Left ventricle myocardium inferior (tissue), 1 donor: Measurements from ENCODE around the gene ZNF585A. TPM values are rescaled to one million over a fixed set of nuclear protein-coding genes. Genes with fewer than 3 reads are reported as not detected.
A peak's percentile ranks its signal among the peaks of the same experiment; 100 is the strongest.

Experiments used
- DNase-seq: peaks from one replicate; pipeline ENCODE4 v3.0.0-alpha.2; 2020
- H3K27ac ChIP-seq: fragments of 200-600 bp; replicated peaks from 2 replicates; pipeline ENCODE4 v1.8.0; 2021
- H3K27me3 ChIP-seq: fragments of 200-600 bp; 2 replicates; pipeline ENCODE4 v1.8.0; 2021; ENCODE audit warnings: low read depth
- H3K36me3 ChIP-seq: fragments of 200-600 bp; 2 replicates; pipeline ENCODE4 v1.8.0; 2021
- H3K4me1 ChIP-seq: fragments of 200-600 bp; 2 replicates; pipeline ENCODE4 v1.8.0; 2021
- H3K4me3 ChIP-seq: fragments of 200-600 bp; 2 replicates; pipeline ENCODE4 v1.8.0; 2021; ENCODE audit warnings: mild to moderate bottlenecking, moderate library complexity
- H3K9me3 ChIP-seq: fragments of 200-600 bp; replicated peaks from 2 replicates; pipeline ENCODE4 v1.8.0; 2021
- intact Hi-C: fragments of 100-400 bp; cut with micrococcal nuclease; formaldehyde crosslinking; loops from one replicate; pipeline ENCODE4 v1.11.0; 2022
- long read RNA-seq: library from polyadenylated mRNA; unstranded; transcript quantifications from one replicate; pipeline ENCODE4 v2.0.0, GENCODE V29; 2021
- total RNA-seq: library from RNA; stranded (reverse); fragmentation: NEBNext Ultra II Directional; extraction: Animal tissue kit (Norgen Biotek cat#: 25700); gene quantifications from one replicate; pipeline ENCODE4 v1.2.1, GENCODE V29; 2021
- TF ChIP-seq, protein P1 (sequence below): fragments of 200-600 bp; IDR thresholded peaks from 2 replicates; pipeline ENCODE4 v1.8.0; 2021; ENCODE audit warnings: antibody characterized with exemption, mild to moderate bottlenecking, borderline replicate concordance
- donor health status: DM: no; HTN: yes; CAD: no; lungs with severe emphysema.

Gene ZNF585A
- total RNA-seq: 11.4 TPM
- long read RNA-seq, full-length matches to known transcripts: 4 of 5 reads
- long read RNA-seq, partial matches to known transcripts: 0 of 5 reads
- long read RNA-seq, other reads (novel, unspliced or antisense): 1 of 5 reads

- peak; percentile 89 for DNase-seq
- intact Hi-C loops: no loop called here
- H3K27me3 ChIP-seq: no peaks in the 10 kb centered on the region
- H3K36me3 ChIP-seq: peaks cover 29% of the 10 kb centered on the region
- TF ChIP-seq, protein P1, sequence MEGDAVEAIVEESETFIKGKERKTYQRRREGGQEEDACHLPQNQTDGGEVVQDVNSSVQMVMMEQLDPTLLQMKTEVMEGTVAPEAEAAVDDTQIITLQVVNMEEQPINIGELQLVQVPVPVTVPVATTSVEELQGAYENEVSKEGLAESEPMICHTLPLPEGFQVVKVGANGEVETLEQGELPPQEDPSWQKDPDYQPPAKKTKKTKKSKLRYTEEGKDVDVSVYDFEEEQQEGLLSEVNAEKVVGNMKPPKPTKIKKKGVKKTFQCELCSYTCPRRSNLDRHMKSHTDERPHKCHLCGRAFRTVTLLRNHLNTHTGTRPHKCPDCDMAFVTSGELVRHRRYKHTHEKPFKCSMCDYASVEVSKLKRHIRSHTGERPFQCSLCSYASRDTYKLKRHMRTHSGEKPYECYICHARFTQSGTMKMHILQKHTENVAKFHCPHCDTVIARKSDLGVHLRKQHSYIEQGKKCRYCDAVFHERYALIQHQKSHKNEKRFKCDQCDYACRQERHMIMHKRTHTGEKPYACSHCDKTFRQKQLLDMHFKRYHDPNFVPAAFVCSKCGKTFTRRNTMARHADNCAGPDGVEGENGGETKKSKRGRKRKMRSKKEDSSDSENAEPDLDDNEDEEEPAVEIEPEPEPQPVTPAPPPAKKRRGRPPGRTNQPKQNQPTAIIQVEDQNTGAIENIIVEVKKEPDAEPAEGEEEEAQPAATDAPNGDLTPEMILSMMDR: peak; percentile 47
- peaks cover 27% of the 10 kb centered on the region for H3K9me3 ChIP-seq
- H3K4me3 ChIP-seq: peak within 1 kb of the TSS; percentile 89
- peaks cover 13% of the 10 kb centered on the region for H3K4me1 ChIP-seq
- peak within 1 kb of the TSS; percentile 86 for H3K27ac ChIP-seq
These were observed at the start of gene ZNF585A for GRCh38 chr19:37172368-37173366. Gene ZNF585A (minus strand): TSS chr19:37172695. CDS start chr19:37169910, 2,785 bp downstream.

GRCh38 chr19:37221136-37221535, 48.6 kb upstream of the ZNF585A start:
- Histone ChIP-seq H3K27ac (no peak overlapping the region), H3K27me3 (no peaks in the 10 kb centered on the region), H3K9me3 (peaks cover 17% of the 10 kb centered on the region), H3K4me3 (no peak overlapping the region), H3K36me3 (peaks cover 58% of the 10 kb centered on the region), H3K4me1 (peaks cover 35% of the 10 kb centered on the region)
- DNase-seq: no peak
- intact Hi-C loops: no loop called here
- TF ChIP-seq, protein P1: no peak

DNA sequence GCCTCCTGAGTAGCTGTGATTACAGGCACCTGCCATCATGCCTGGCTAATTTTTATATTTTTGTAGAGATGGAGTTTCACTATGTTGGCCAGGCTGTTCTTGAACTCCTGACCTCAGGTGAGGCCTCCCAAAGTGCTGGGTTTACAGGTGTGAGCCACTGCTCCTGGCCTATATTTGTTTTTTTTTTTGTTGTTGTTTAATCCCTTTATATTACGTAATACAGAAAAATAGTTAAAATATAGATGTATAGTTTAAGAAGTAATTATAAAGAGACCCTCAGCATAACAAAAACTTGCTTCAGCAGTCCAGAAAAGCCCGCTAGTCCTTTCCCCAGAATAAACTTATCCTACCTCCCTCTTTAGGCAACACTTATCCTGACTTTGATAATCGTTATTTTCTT, 47.9 kb upstream of the ZNF585A start:
- Histone ChIP-seq H3K27me3 (no peaks in the 10 kb centered on the region), H3K27ac (no peak overlapping the region), H3K4me1 (peaks cover 35% of the 10 kb centered on the region), H3K4me3 (no peak overlapping the region), H3K9me3 (peaks cover 13% of the 10 kb centered on the region), H3K36me3 (peaks cover 50% of the 10 kb centered on the region)
- intact Hi-C loops: no loop called here
- DNase-seq: no peak
- TF ChIP-seq, protein P1: no peak

GRCh38 chr19:37218592-37218935, 46.1 kb upstream of the ZNF585A start:
- DNase-seq: no peak
- TF ChIP-seq, protein P1: no peak
- H3K36me3 ChIP-seq: peaks cover 33% of the 10 kb centered on the region
- H3K9me3 ChIP-seq: peaks cover 4% of the 10 kb centered on the region
- no peaks in the 10 kb centered on the region for H3K27me3 ChIP-seq
- peak overlapping the region; percentile 97 for H3K27ac ChIP-seq
- intact Hi-C loops: no loop called here
- H3K4me3 ChIP-seq: peak overlapping the region; percentile 83
- H3K4me1 ChIP-seq: peaks cover 35% of the 10 kb centered on the region

DNA sequence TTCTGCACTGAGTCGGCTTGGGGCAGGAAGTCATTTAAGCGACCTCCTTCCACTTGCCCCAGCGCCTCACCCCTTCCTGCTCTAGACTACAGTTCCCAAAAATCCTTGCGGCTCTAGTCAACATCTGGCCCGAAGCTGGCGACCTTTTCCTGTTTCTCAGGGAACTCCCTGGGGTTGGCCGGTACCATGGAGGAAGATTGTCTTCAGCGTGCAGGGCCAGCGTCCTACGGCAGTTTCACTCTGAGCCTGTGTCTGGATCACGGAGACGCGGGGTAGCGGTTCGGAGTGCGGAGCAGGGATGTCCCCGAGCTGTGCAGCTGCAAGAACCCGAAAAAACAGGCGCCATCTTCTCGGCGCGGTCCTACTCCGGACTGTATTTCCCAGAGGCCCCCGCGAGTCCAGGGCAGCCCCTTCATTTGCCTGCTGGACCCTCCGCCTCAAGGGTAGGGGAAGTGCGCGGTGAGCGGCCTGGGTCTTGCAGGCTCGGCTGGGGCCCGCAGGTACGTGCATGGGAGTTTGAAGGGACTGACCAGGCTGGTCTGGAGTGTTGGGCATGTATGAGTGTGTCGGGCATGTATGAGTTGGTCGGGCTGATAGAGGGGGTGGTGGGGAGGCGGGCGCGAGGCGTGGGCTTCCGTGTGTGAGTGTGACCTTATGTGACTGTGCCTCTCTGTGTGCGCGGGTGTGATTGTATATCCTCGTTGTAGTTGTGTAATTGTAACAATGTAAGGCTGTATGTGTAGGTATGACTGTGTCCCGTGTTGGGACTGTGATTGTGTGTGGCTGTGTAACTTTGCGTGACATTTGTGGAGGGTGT, 45.5 kb upstream of the ZNF585A start, which contains the start of gene ZNF383:
ZNF383 (plus strand) TSS at position 440 of the 817 bp plus-strand sequence. CDS start 12,240 bp downstream, outside the sequence.
- H3K36me3 ChIP-seq: peaks cover 29% of the 10 kb centered on the region
- H3K27me3 ChIP-seq: no peaks in the 10 kb centered on the region
- peaks cover 35% of the 10 kb centered on the region for H3K4me1 ChIP-seq
- intact Hi-C loops: no loop called here
- H3K4me3 ChIP-seq: peak within 1 kb of the TSS; percentile 83
- peak; percentile 88 for DNase-seq
- H3K27ac ChIP-seq: peak within 1 kb of the TSS; percentile 97
- TF ChIP-seq, protein P1: peak; percentile 11
- peaks cover under 1% of the 10 kb centered on the region for H3K9me3 ChIP-seq
